Esophagus squamous epithelium (tissue), 5 donors: ENCODE measurements around the gene ITM2C. TPM values are rescaled to one million over a fixed set of nuclear protein-coding genes. Genes with fewer than 3 reads are reported as not detected.

ENCODE experiments used
- DNase-seq: peaks from one replicate; lab custom pipeline; 2025; lab: John Stamatoyannopoulos, UW
- H3K27ac ChIP-seq, 4 donors: fragments of 200-600 bp; sonication (generic); one replicate each; pipeline ENCODE4 v1.5.1; 2016 to 2019; ENCODE audit warnings: mild to moderate bottlenecking in 1 of 4
- H3K27me3 ChIP-seq, 4 donors: fragments of 200-600 bp; sonication (generic); 1 replicate in 3 of 4; 2 replicates in 1 of 4; pipeline versions ENCODE4 v1.5.1 to v1.6.0; 2017 to 2021; ENCODE audit warnings: antibody characterized with exemption in 1 of 4
- H3K36me3 ChIP-seq, 3 donors: fragments of 200-600 bp; sonication (generic); one replicate each; pipeline ENCODE4 v1.5.1; 2016 to 2019
- H3K4me1 ChIP-seq, 3 donors: fragments of 200-600 bp; sonication (generic); one replicate each; pipeline ENCODE4 v1.5.1; 2017 to 2019
- H3K4me3 ChIP-seq, 4 donors: fragments of 200-600 bp; sonication (generic); 1 replicate in 3 of 4; 2 replicates in 1 of 4; pipeline ENCODE4 v1.5.1; 2016 to 2019; ENCODE audit warnings: mild to moderate bottlenecking in 2 of 4, moderate library complexity in 1 of 4
- H3K9me3 ChIP-seq, 3 donors: fragments of 200-600 bp; sonication (generic); one replicate each; pipeline ENCODE4 v1.5.1; 2016 to 2019
- CTCF ChIP-seq, 6 experiments: fragments of 450-650 bp in 4 of 6; fragments of 200-600 bp in 2 of 6; sonication (generic) in 2 of 6; IDR thresholded peaks; one replicate each; pipeline ENCODE4 v1.5.1; 2016 to 2019; ENCODE audit warnings: antibody characterized with exemption in 6 of 6, mild to moderate bottlenecking in 4 of 6, moderate library complexity in 4 of 6
- POLR2A ChIP-seq, 4 donors: fragments of 450-650 bp; IDR thresholded peaks; one replicate each; pipeline ENCODE4 v1.6.1; 2017; ENCODE audit warnings: antibody characterized with exemption in 4 of 4, mild to moderate bottlenecking in 4 of 4, moderate library complexity in 3 of 4
- WGBS, 2 donors: methylation state at CpG; one replicate each; pipeline ENCODE4 v1.1.5; 2018; 5-methylcytosine and 5-hydroxymethylcytosine counted together
- intact Hi-C: fragments of 100-400 bp; cut with DNase I; formaldehyde crosslinking; loops from one replicate; pipeline ENCODE4 v1.15.0; 2022
- total RNA-seq, 4 donors: library from RNA; depleted of rRNA; stranded (reverse); fragments of >200 nt; gene quantifications; one replicate each; pipeline ENCODE4 v1.1.0, GENCODE V29; 2016
- donor health status: DM: yes; HTN: yes; CAD: no.

The ITM2C gene
- total RNA-seq, 4 donors from 2014 or later: 3.8 to 31.9 (median 10.3) TPM

GRCh38 chr2:230821991-230822520, 42.7 kb upstream of the ITM2C start:
- H3K27ac ChIP-seq: no peak overlapping the region
- WGBS, 2 donors: 87 to 96% methylated on average over 12 to 13 of the region's 13 CpGs
- no peak overlapping the region for H3K4me3 ChIP-seq
- TF ChIP-seq CTCF (IDR thresholded peaks at IDR 0.05): no peak
- no peak for TF ChIP-seq POLR2A (IDR thresholded peaks at IDR 0.05)
- H3K36me3 ChIP-seq: peaks cover 0 to 52% (median 6%) of the 10 kb centered on the region in 3 donors
- DNase-seq: no peak
- intact Hi-C loops: no loop called here
- H3K27me3 ChIP-seq: peaks cover 0 to 14% (median 0%) of the 10 kb centered on the region in 4 donors
- H3K4me1 ChIP-seq: peaks cover 3 to 9% (median 4%) of the 10 kb centered on the region in 3 donors
- no peaks in the 10 kb centered on the region for H3K9me3 ChIP-seq

GRCh38 chr2:230823264-230823964, 41.3 kb upstream of the ITM2C start:
- TF ChIP-seq POLR2A (IDR thresholded peaks at IDR 0.05): no peak
- TF ChIP-seq CTCF (IDR thresholded peaks at IDR 0.05): no peak
- H3K27me3 ChIP-seq: peaks cover 0 to 28% (median 4%) of the 10 kb centered on the region in 4 donors
- H3K4me1 ChIP-seq: peaks cover 10 to 17% (median 12%) of the 10 kb centered on the region in 3 donors
- WGBS, 2 donors: 57% methylated on average over 9 to 10 of the region's 10 CpGs
- no peaks in the 10 kb centered on the region for H3K9me3 ChIP-seq
- H3K36me3 ChIP-seq: peaks cover 0 to 38% (median 6%) of the 10 kb centered on the region in 3 donors
- no peak overlapping the region for H3K4me3 ChIP-seq
- intact Hi-C loops: no loop called here
- DNase-seq: no peak
- no peak overlapping the region for H3K27ac ChIP-seq

- H3K4me1 ChIP-seq: peaks cover 13 to 22% (median 15%) of the 10 kb centered on the region in 3 donors
- H3K27me3 ChIP-seq: peaks cover 0 to 38% (median 4%) of the 10 kb centered on the region in 4 donors
- 19 to 22% methylated on average over 12 to 13 of the region's 14 CpGs for WGBS, 2 donors
- H3K4me3 ChIP-seq: peak overlapping the region in 2 of 4 donors; percentile 24 to 48
- H3K27ac ChIP-seq: no peak overlapping the region
- no peak for DNase-seq
- intact Hi-C loops: no loop called here
- H3K9me3 ChIP-seq: peaks cover 0 to 2% (median 0%) of the 10 kb centered on the region in 3 donors
- TF ChIP-seq CTCF (IDR thresholded peaks at IDR 0.05) (peak; percentile 57 to 74 (median 65)), POLR2A (IDR thresholded peaks at IDR 0.05) (no peak)
- peaks cover 0 to 29% (median 0%) of the 10 kb centered on the region in 3 donors for H3K36me3 ChIP-seq
Measured at GRCh38 chr2:230824406-230824978, 40.2 kb upstream of the ITM2C start.

GRCh38 chr2:230825354-230825753, 39.4 kb upstream of the ITM2C start:
- intact Hi-C loops: loop anchor here (5.0 kb wide), 1 partner anchor 162 kb away; no protein-coding TSS in a partner anchor
- peaks cover 0 to 11% (median 7%) of the 10 kb centered on the region in 3 donors for H3K9me3 ChIP-seq
- WGBS, 2 donors: 42 to 57% methylated on average over 1 of the region's 1 CpG
- H3K27ac ChIP-seq: no peak overlapping the region
- H3K4me3 ChIP-seq: no peak overlapping the region
- TF ChIP-seq POLR2A (IDR thresholded peaks at IDR 0.05): no peak
- no peak for TF ChIP-seq CTCF (IDR thresholded peaks at IDR 0.05)
- H3K4me1 ChIP-seq: peaks cover 13 to 22% (median 15%) of the 10 kb centered on the region in 3 donors
- DNase-seq: no peak
- peaks cover 0 to 21% (median 0%) of the 10 kb centered on the region in 3 donors for H3K36me3 ChIP-seq
- H3K27me3 ChIP-seq: peaks cover 0 to 47% (median 4%) of the 10 kb centered on the region in 4 donors
